Fibroblast of lung (primary cell): ENCODE measurements around the gene HYAL2. TPM values are rescaled to one million over a fixed set of nuclear protein-coding genes. Genes with fewer than 3 reads are reported as not detected.

Experiments used
- DNase-seq, 2 donors: peaks; one replicate each; pipeline versions ENCODE4 v3.0.0 to v3.0.0-alpha.2; 2010; ENCODE audit warnings: low read depth in 2 of 2
- H2AFZ ChIP-seq: 2 replicates; pipeline ENCODE4 v1.5.1; 2012; ENCODE audit warnings: low read length, control low read depth, inconsistent platforms
- H3K27ac ChIP-seq: 2 replicates; pipeline ENCODE4 v1.5.1; 2011; ENCODE audit warnings: low read length, control low read depth; ENCODE audit not compliant: insufficient read depth
- H3K27me3 ChIP-seq: 2 replicates; pipeline ENCODE4 v1.5.1; 2011; ENCODE audit warnings: mild to moderate bottlenecking, low read length; ENCODE audit not compliant: control insufficient read depth, insufficient read depth
- H3K36me3 ChIP-seq: 2 replicates; pipeline ENCODE4 v1.5.1; 2011; ENCODE audit warnings: low read length; ENCODE audit not compliant: control insufficient read depth, insufficient read depth
- H3K4me1 ChIP-seq: 2 replicates; pipeline ENCODE4 v1.5.1; 2011; ENCODE audit warnings: low read length; ENCODE audit not compliant: control insufficient read depth, insufficient read depth; ENCODE audit errors: extremely low read depth
- H3K4me2 ChIP-seq: 2 replicates; pipeline ENCODE4 v1.5.1; 2011; ENCODE audit warnings: low read length, control low read depth; ENCODE audit not compliant: insufficient read depth; ENCODE audit errors: extremely low read depth
- H3K4me3 ChIP-seq, 4 experiments: fragments of 200-600 bp in 1 of 4; sonication (generic) in 1 of 4; replicated peaks in 1 of 4; 2 replicates each; pipeline ENCODE4 v1.5.1; 2011 to 2016; ENCODE audit warnings: low read length in 4 of 4, low read depth in 3 of 4, mild to moderate bottlenecking in 3 of 4, control low read depth in 2 of 4, inconsistent platforms in 1 of 4, mixed read lengths in 1 of 4; ENCODE audit not compliant: insufficient read depth in 1 of 4; ENCODE audit errors: control extremely low read depth in 1 of 4
- H3K79me2 ChIP-seq: 2 replicates; pipeline ENCODE4 v1.5.1; 2012; ENCODE audit warnings: mild to moderate bottlenecking, low read length, inconsistent platforms; ENCODE audit not compliant: control insufficient read depth, insufficient read depth
- H3K9ac ChIP-seq: 2 replicates; pipeline ENCODE4 v1.5.1; 2011; ENCODE audit warnings: mild to moderate bottlenecking, low read length, control low read depth; ENCODE audit not compliant: insufficient read depth
- H3K9me3 ChIP-seq: 2 replicates; pipeline ENCODE4 v1.5.1; 2012; ENCODE audit warnings: low read depth, low read length; ENCODE audit not compliant: control insufficient read depth, insufficient read depth
- H4K20me1 ChIP-seq: 2 replicates; pipeline ENCODE4 v1.5.1; 2011; ENCODE audit warnings: low read length; ENCODE audit not compliant: control insufficient read depth, insufficient read depth; ENCODE audit errors: extremely low read depth
- EZH2 ChIP-seq: IDR thresholded peaks from 2 replicates; pipeline ENCODE4 v1.5.1; 2012; ENCODE audit warnings: low read length, control low read depth, mild to moderate bottlenecking; ENCODE audit errors: missing control alignments
- polyA plus RNA-seq, 2 donors: library from polyadenylated mRNA; depleted of rRNA in 1 of 2; stranded (reverse) in 1 of 2; unstranded in 1 of 2; fragments of >200 nt; gene quantifications; 2 replicates each; pipeline ENCODE4 v1.2.1, GENCODE V29; 2011 to 2012; ENCODE audit warnings: missing spikeins in 1 of 2
- total RNA-seq: library from RNA; depleted of rRNA; stranded (reverse); fragments of >200 nt; gene quantifications from 2 replicates; pipeline ENCODE4 v1.2.1, GENCODE V29; 2014
- TF ChIP-seq, protein P1 (sequence below), 2 donors: IDR thresholded peaks in 1 of 2; conservative IDR thresholded peaks in 1 of 2; 1 replicate in 1 of 2; 2 replicates in 1 of 2; pipeline ENCODE4 v1.5.1; 2011 to 2012; ENCODE audit warnings: low read length in 2 of 2, control low read depth in 1 of 2, inconsistent platforms in 1 of 2, low read depth in 1 of 2, mild to moderate bottlenecking in 1 of 2

HYAL2 gene
- total and polyA plus RNA-seq, 2 donors (not counting 1 experiment from before 2014, with no cell fraction given), result 35.1 to 52.5 TPM

DNA sequence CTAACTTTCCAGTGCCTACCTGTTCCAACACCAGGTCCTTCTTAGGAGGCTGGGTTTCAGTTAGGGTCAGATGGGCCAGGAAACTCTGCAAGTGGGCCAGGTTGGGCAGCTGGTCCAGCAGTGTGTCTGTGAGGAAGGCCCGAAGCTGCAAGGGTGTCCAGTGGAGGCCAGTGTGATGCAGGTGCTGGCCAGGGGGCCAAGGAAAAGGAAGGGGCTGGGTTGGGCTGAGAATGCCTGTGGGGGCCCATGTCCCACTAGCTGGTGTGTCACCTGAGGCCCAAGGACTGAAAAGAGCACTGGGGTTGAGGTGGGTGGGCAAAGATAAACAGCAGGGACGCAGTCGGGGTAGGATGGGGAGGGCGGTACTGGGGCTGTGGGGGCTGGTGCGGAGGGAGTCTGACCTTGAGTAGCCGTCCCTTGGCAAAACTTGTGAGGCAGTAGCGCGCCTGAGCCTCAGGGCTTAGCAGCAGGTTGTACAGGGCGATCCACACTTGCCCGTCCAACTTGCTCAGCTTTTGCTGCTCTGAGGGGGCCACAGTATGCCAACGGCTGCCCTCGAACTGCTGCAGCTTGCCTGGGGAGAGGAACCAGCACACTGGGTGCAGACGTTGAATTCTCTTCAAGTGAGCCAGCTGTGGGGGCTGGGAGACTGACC, 19.6 kb upstream of the HYAL2 start:
- no peak overlapping the region for H3K4me3 ChIP-seq
- no peaks in the 10 kb centered on the region for H3K36me3 ChIP-seq
- peaks cover 8% of the 10 kb centered on the region for H3K4me1 ChIP-seq
- H2AFZ ChIP-seq, result no peak overlapping the region
- no peak for TF ChIP-seq EZH2
- TF ChIP-seq, protein P1, sequence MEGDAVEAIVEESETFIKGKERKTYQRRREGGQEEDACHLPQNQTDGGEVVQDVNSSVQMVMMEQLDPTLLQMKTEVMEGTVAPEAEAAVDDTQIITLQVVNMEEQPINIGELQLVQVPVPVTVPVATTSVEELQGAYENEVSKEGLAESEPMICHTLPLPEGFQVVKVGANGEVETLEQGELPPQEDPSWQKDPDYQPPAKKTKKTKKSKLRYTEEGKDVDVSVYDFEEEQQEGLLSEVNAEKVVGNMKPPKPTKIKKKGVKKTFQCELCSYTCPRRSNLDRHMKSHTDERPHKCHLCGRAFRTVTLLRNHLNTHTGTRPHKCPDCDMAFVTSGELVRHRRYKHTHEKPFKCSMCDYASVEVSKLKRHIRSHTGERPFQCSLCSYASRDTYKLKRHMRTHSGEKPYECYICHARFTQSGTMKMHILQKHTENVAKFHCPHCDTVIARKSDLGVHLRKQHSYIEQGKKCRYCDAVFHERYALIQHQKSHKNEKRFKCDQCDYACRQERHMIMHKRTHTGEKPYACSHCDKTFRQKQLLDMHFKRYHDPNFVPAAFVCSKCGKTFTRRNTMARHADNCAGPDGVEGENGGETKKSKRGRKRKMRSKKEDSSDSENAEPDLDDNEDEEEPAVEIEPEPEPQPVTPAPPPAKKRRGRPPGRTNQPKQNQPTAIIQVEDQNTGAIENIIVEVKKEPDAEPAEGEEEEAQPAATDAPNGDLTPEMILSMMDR (conservative IDR thresholded peaks at IDR 0.05 in 1 of 2, IDR thresholded peaks at IDR 0.05 in 1 of 2; ENCODE audit: low read depth in 1 of 2, low read length in 2 of 2), result no peak
- no peaks in the 10 kb centered on the region for H3K9me3 ChIP-seq
- DNase-seq, result no peak
- no peaks in the 10 kb centered on the region for H4K20me1 ChIP-seq
- no peak overlapping the region for H3K27ac ChIP-seq
- H3K4me2 ChIP-seq, result no peak overlapping the region
- no peak overlapping the region for H3K9ac ChIP-seq
- peaks cover 16% of the 10 kb centered on the region for H3K79me2 ChIP-seq
- no peaks in the 10 kb centered on the region for H3K27me3 ChIP-seq

DNA sequence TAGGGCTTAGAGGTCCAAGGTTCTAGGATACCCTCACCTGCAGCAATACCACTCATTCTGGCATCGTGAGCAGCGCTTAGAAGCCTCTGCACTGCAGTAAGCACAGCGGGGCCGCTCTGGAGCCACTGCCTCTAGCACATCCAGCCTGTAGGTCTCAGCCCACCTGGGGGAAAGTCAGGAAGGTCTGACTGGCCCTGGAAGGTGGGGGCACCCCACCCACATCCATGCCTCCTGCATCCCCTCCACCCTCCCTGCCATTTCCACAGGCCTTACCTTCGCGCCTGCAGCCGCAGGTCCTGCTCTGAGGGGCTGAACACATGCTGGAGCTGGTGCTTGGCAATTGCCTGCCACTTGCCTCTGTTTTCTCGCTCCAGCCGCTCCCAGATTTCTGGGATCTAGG, 19.0 kb upstream of the HYAL2 start:
- no peaks in the 10 kb centered on the region for H4K20me1 ChIP-seq
- no peaks in the 10 kb centered on the region for H3K36me3 ChIP-seq
- no peak overlapping the region for H3K27ac ChIP-seq
- no peak overlapping the region for H2AFZ ChIP-seq
- H3K9ac ChIP-seq, result no peak overlapping the region
- no peak for DNase-seq
- H3K4me3 ChIP-seq, result peak overlapping the region; percentile 4 to 67 (median 57)
- no peaks in the 10 kb centered on the region for H3K9me3 ChIP-seq
- no peaks in the 10 kb centered on the region for H3K27me3 ChIP-seq
- H3K79me2 ChIP-seq, result peaks cover 22% of the 10 kb centered on the region
- peaks cover 8% of the 10 kb centered on the region for H3K4me1 ChIP-seq
- TF ChIP-seq, protein P1 (conservative IDR thresholded peaks at IDR 0.05 in 1 of 2, IDR thresholded peaks at IDR 0.05 in 1 of 2; ENCODE audit: low read depth in 1 of 2, low read length in 2 of 2), result no peak
- no peak for TF ChIP-seq EZH2
- H3K4me2 ChIP-seq, result peak overlapping the region; percentile 90

DNA sequence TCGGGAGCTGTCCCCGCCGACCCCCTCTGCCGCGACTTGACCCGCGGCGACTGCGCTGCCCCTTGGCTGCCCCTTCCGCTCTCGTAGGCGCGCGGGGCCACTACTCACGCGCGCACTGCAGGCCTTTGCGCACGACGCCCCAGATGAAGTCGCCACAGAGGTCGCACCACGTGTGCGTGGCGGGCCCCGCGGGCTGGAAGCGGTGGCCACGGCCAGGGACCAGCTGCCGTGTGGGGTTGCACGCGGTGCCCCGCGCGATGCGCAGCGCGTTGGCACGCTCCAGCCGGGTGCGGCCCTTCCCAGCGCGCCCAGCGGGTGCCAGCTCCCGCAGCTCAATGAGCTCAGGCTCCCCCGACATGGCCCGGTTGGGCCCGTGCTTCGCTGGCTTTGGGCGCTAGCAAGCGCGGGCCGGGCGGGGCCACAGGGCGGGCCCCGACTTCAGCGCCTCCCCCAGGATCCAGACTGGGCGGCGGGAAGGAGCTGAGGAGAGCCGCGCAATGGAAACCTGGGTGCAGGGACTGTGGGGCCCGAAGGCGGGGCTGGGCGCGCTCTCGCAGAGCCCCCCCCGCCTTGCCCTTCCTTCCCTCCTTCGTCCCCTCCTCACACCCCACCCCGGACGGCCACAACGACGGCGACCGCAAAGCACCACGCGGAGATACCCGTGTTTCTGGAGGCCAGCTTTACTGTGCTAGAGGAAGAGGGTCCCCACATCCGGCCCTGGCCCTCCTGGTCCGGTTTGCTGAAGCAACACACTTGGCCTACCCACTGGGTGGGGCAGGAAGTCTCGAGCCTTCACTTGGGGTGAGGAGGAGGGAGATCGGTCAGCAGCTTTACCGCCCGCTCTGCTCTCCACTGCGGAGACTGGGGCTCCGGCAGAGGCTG, 18.1 kb upstream of the HYAL2 start, which contains the start of gene RASSF1:
RASSF1 (minus strand) TSS at position 389 of the 882 bp plus-strand sequence; CDS start at position 358, 31 bp downstream.
- H3K27me3 ChIP-seq, result no peaks in the 10 kb centered on the region
- H3K9ac ChIP-seq, result peak within 1 kb of the TSS; percentile 79
- H3K4me2 ChIP-seq, result peak within 1 kb of the TSS; percentile 90
- peak within 1 kb of the TSS; percentile 55 for H2AFZ ChIP-seq
- peak within 1 kb of the TSS; percentile 82 for H3K27ac ChIP-seq
- H3K36me3 ChIP-seq, result no peaks in the 10 kb centered on the region
- DNase-seq, result peak in 1 of 2 donors; percentile 56
- TF ChIP-seq, protein P1 (conservative IDR thresholded peaks at IDR 0.05 in 1 of 2, IDR thresholded peaks at IDR 0.05 in 1 of 2; ENCODE audit: low read depth in 1 of 2, low read length in 2 of 2), result no peak
- peaks cover 30% of the 10 kb centered on the region for H3K79me2 ChIP-seq
- peak within 1 kb of the TSS; percentile 41 to 67 (median 58) for H3K4me3 ChIP-seq
- peaks cover 6% of the 10 kb centered on the region for H3K4me1 ChIP-seq
- no peaks in the 10 kb centered on the region for H3K9me3 ChIP-seq
- no peaks in the 10 kb centered on the region for H4K20me1 ChIP-seq
